ENCODE data around the gene THOC5.
"Not testable (repeated sequence)": the region's sequence is repeated elsewhere in the genome, so short reads cannot be mapped to it uniquely, and the experiment has no call there.

THOC5 gene

DNA sequence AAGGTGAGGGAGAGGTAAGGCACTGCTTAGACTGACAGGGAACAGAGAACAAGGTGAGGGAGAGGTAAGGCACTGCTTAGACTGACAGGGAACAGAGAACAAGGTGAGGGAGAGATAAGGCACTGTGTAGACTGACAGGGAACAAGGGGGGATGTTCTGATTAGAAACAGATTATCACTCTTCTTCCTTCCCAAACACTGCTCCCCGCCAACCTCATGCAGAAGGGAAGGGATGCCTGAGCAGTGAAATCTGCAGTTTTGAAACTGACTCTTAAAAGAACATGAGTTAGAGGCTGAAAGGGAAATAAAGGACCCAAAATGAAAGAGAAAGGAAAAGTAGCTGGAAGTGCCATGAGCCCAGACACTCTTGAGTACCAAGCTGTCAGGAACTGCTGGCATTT lies 43.7 kb downstream of the THOC5 start:
- Histone ChIP-seq H3K27ac (ENCODE audit: low read length) (no peak overlapping the region), H3K4me3 (ENCODE audit: low read length in 2 of 2) (no peak overlapping the region), H3K9ac (ENCODE audit: low read length in 2 of 2) (no peak overlapping the region), H3K36me3 (ENCODE audit: control insufficient read depth in 2 of 2, insufficient read depth in 2 of 2, low read length in 2 of 2) (peaks cover 40 to 47% of the 10 kb centered on the region in 2 donors), H3K27me3 (ENCODE audit: control insufficient read depth in 1 of 2, insufficient read depth in 2 of 2, low read length in 2 of 2) (no peaks in the 10 kb centered on the region), H3K9me3 (ENCODE audit: control insufficient read depth in 2 of 2, low read length in 2 of 2) (no peaks in the 10 kb centered on the region), H3K4me1 (ENCODE audit: control insufficient read depth, insufficient read depth, low read length) (no peaks in the 10 kb centered on the region)

DNA sequence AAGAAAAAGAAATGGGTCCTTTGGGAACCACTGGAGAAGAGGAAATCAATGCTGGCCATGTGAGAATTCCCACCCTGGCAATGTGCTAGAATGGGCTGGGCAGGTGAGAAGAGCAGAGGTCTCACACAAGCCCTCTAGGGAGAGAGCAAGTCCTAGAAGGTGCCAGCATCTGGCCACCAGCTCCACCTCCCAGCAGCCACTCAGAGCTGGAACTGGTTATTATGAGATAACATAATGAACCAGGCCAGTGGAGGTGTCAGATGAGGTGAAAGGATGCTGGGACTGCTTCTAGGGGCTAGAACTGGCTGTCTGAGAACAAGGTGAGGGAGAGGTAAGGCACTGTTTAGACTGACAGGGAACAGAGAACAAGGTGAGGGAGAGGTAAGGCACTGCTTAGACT lies 44.3 kb downstream of the THOC5 start:
- no peak overlapping the region for H3K27ac ChIP-seq (ENCODE audit: low read length)
- no peak overlapping the region for H3K9ac ChIP-seq (ENCODE audit: low read length in 2 of 2)
- no peak overlapping the region for H3K4me3 ChIP-seq (ENCODE audit: low read length in 2 of 2)
- H3K36me3 ChIP-seq (ENCODE audit: control insufficient read depth in 2 of 2, insufficient read depth in 2 of 2, low read length in 2 of 2): peaks cover 40 to 47% of the 10 kb centered on the region in 2 donors
- H3K27me3 ChIP-seq (ENCODE audit: control insufficient read depth in 1 of 2, insufficient read depth in 2 of 2, low read length in 2 of 2): no peaks in the 10 kb centered on the region
- H3K9me3 ChIP-seq (ENCODE audit: control insufficient read depth in 2 of 2, low read length in 2 of 2): no peaks in the 10 kb centered on the region
- no peaks in the 10 kb centered on the region for H3K4me1 ChIP-seq (ENCODE audit: control insufficient read depth, insufficient read depth, low read length)

DNA sequence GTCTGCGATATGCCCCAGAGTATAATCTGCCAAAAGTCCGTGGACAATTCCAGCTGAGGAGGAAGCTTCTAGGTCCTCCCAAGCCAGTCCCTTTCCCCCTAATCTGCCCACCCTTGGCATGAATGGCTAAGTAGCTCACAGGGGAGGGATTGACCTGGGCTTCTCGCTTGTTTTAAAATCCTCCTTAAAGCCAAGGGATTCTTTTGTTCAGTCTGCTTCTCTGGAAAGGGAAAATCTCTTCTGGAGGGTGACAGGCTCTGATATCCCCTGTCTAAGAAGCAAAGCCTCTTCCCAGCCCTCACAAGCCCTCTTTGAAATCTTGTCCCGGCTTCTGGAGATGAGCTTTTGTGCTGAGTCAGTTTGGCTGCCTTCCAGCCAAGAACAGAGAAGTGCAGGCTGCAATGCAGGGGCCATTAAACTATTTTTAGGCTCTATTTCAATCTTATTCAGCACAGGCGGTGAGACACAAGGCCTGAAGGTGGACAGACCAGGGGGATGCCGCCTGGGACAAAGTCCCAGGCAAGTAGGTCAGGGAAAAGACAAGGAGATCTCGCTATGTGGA lies 49.7 kb downstream of the THOC5 start:
- Histone ChIP-seq H3K4me3 (ENCODE audit: low read length in 2 of 2) (no peak overlapping the region), H3K9ac (ENCODE audit: low read length in 2 of 2) (no peak overlapping the region), H3K27me3 (ENCODE audit: control insufficient read depth in 1 of 2, insufficient read depth in 2 of 2, low read length in 2 of 2) (no peaks in the 10 kb centered on the region), H3K27ac (ENCODE audit: low read length) (no peak overlapping the region), H3K36me3 (ENCODE audit: control insufficient read depth in 2 of 2, insufficient read depth in 2 of 2, low read length in 2 of 2) (peaks cover 15 to 16% of the 10 kb centered on the region in 2 donors), H3K9me3 (ENCODE audit: control insufficient read depth in 2 of 2, low read length in 2 of 2) (no peaks in the 10 kb centered on the region), H3K4me1 (ENCODE audit: control insufficient read depth, insufficient read depth, low read length) (peaks cover 5% of the 10 kb centered on the region)

DNA sequence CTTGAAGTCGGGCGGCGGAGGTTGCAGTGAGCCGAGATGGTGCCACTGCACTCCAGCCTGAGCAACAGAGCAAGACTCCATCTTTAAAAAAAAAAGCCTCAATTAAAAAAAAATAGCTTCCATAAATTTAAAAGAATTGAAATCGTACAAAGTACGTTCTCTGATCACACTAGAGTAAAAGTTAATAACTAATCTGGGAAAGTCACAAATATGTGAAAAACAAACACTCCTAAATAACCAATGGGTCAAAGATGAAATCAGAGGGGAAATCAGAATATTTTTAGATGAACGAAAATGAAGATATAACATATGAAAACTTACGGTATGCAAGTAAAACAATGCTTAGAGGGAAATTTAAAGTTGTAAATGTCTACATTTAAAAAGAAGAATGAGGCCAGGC lies 53.7 kb downstream of the THOC5 start:
- Histone ChIP-seq H3K4me1 (ENCODE audit: control insufficient read depth, insufficient read depth, low read length) (peaks cover 5% of the 10 kb centered on the region), H3K36me3 (ENCODE audit: control insufficient read depth in 2 of 2, insufficient read depth in 2 of 2, low read length in 2 of 2) (no peaks in the 10 kb centered on the region), H3K27ac (ENCODE audit: low read length) (no peak overlapping the region), H3K9ac (ENCODE audit: low read length in 2 of 2) (no peak overlapping the region), H3K27me3 (ENCODE audit: control insufficient read depth in 1 of 2, insufficient read depth in 2 of 2, low read length in 2 of 2) (no peaks in the 10 kb centered on the region), H3K9me3 (ENCODE audit: control insufficient read depth in 2 of 2, low read length in 2 of 2) (peaks cover 0 to under 1% of the 10 kb centered on the region in 2 donors), H3K4me3 (ENCODE audit: low read length in 2 of 2) (no peak overlapping the region)

DNA sequence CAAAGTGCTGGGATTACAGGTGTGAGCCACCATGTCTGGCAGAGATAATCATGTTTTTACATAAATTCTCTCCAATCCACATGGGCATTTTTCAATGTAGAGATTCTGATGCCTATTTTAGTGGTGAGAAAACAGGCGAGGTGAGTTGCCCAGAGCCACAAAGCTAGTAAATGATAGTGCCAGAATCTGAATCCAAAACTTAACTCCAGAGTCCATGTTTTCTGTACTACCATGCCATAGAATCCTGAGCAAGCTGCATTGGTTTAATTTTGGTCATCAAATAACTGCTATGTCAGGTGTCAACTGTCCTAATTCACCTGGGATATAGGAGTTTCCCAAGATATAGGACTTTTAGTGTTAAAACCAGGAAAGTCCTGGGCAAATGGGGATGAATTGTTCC lies 59.9 kb downstream of the THOC5 start:
- no peaks in the 10 kb centered on the region for H3K36me3 ChIP-seq (ENCODE audit: control insufficient read depth in 2 of 2, insufficient read depth in 2 of 2, low read length in 2 of 2)

DNA sequence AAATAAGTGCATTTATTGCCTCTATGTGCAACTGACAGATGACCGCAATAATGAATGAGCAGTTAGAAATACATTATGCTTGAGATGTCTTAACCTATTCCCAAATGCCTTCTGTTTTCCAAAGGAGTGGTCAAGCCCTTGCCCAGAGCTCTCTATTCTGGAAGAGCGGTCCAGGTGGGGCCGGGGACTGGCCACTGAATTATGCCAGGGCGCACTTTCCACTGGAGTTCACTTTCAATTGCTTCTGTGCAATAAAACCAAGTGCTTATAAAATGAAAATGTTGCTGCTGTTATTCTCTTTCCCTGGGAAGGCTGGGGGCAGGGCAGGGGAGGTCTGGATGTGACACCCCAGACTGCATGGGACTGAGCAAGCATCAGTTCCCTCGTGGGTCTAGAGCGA lies 62.5 kb downstream of the THOC5 start:
- no peaks in the 10 kb centered on the region for H3K4me1 ChIP-seq (ENCODE audit: control insufficient read depth, insufficient read depth, low read length)
- no peak overlapping the region for H3K4me3 ChIP-seq (ENCODE audit: low read length in 2 of 2)
- H3K27ac ChIP-seq (ENCODE audit: low read length): no peak overlapping the region
- no peaks in the 10 kb centered on the region for H3K36me3 ChIP-seq (ENCODE audit: control insufficient read depth in 2 of 2, insufficient read depth in 2 of 2, low read length in 2 of 2)
- no peak overlapping the region for H3K9ac ChIP-seq (ENCODE audit: low read length in 2 of 2)
- no peaks in the 10 kb centered on the region for H3K27me3 ChIP-seq (ENCODE audit: control insufficient read depth in 1 of 2, insufficient read depth in 2 of 2, low read length in 2 of 2)
- H3K9me3 ChIP-seq (ENCODE audit: control insufficient read depth in 2 of 2, low read length in 2 of 2): peaks cover 0 to 6% of the 10 kb centered on the region in 2 donors

More for the DNA sequence above, 59.9 kb downstream of the THOC5 start:
- Histone ChIP-seq H3K4me3 (ENCODE audit: low read length in 2 of 2) (no peak overlapping the region), H3K9ac (ENCODE audit: low read length in 2 of 2) (no peak overlapping the region), H3K9me3 (ENCODE audit: control insufficient read depth in 2 of 2, low read length in 2 of 2) (peaks cover 0 to 6% of the 10 kb centered on the region in 2 donors), H3K27ac (ENCODE audit: low read length) (no peak overlapping the region), H3K27me3 (ENCODE audit: control insufficient read depth in 1 of 2, insufficient read depth in 2 of 2, low read length in 2 of 2) (no peaks in the 10 kb centered on the region), H3K4me1 (ENCODE audit: control insufficient read depth, insufficient read depth, low read length) (no peaks in the 10 kb centered on the region)

DNA sequence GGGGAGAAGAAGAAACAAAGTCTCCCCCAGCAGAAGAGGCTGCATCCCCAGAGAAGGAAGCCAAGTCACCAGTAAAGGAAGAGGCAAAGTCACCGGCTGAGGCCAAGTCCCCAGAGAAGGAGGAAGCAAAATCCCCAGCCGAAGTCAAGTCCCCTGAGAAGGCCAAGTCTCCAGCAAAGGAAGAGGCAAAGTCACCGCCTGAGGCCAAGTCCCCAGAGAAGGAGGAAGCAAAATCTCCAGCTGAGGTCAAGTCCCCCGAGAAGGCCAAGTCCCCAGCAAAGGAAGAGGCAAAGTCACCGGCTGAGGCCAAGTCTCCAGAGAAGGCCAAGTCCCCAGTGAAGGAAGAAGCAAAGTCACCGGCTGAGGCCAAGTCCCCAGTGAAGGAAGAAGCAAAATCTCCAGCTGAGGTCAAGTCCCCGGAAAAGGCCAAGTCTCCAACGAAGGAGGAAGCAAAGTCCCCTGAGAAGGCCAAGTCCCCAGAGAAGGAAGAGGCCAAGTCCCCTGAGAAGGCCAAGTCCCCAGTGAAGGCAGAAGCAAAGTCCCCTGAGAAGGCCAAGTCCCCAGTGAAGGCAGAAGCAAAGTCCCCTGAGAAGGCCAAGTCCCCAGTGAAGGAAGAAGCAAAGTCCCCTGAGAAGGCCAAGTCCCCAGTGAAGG lies 64.3 kb downstream of the THOC5 start:
- not testable (repeated sequence) for H3K9me3 ChIP-seq (ENCODE audit: control insufficient read depth in 2 of 2, low read length in 2 of 2)

DNA sequence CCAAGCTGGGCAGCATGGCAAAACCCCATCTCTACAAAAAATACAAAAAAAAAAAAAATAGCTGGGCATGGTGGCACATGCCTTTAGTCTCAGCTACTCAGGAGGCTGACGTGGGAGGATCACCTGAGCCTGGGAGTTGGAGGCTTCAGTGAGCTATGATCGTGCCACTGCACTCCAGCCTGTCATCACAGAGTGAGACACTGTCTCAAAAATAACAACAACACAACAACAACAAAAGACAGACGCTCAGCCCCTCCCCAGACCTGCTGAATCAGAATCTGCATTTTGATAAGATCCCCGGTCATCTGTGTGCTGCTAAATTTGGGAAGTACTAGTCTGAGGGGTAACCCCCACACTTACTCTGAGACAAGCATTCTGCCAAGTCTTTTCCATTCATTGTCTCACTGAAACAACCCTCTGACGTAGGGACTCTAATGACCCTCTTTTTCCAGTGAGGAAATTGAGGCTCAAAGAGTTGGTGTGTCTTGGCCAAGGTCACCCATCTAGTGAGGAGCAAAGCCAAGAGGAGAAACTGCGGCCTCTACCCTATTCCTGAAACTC lies 66.1 kb downstream of the THOC5 start:
- no peaks in the 10 kb centered on the region for H3K9me3 ChIP-seq (ENCODE audit: control insufficient read depth in 2 of 2, low read length in 2 of 2)

More for the DNA sequence above, 64.3 kb downstream of the THOC5 start:
- not testable (repeated sequence) for H3K9ac ChIP-seq (ENCODE audit: low read length in 2 of 2); H3K27me3 ChIP-seq (ENCODE audit: control insufficient read depth in 1 of 2, insufficient read depth in 2 of 2, low read length in 2 of 2); H3K4me1 ChIP-seq (ENCODE audit: control insufficient read depth, insufficient read depth, low read length); H3K36me3 ChIP-seq (ENCODE audit: control insufficient read depth in 2 of 2, insufficient read depth in 2 of 2, low read length in 2 of 2); H3K4me3 ChIP-seq (ENCODE audit: low read length in 2 of 2); H3K27ac ChIP-seq (ENCODE audit: low read length)

DNA sequence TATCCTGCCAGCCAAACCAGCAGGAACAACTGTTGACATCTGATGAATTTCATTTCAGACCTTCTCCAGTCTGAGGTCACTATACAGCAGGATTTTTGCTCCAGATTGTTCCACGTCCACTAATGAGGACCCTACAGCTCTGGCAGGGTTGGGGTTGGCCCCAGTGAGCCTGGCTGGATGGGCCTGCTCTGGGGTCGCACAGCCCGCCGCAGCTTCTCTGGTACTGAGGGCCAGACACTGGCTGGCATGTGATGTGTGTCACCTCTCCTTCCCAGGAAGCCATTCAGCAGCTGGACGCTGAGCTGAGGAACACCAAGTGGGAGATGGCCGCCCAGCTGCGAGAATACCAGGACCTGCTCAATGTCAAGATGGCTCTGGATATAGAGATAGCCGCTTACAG lies 68.1 kb downstream of the THOC5 start:
- Histone ChIP-seq H3K9ac (ENCODE audit: low read length in 2 of 2) (no peak overlapping the region), H3K27ac (ENCODE audit: low read length) (no peak overlapping the region), H3K4me1 (ENCODE audit: control insufficient read depth, insufficient read depth, low read length) (peaks cover 6% of the 10 kb centered on the region), H3K27me3 (ENCODE audit: control insufficient read depth in 1 of 2, insufficient read depth in 2 of 2, low read length in 2 of 2) (peaks cover 19 to 24% of the 10 kb centered on the region in 2 donors), H3K4me3 (ENCODE audit: low read length in 2 of 2) (no peak overlapping the region), H3K36me3 (ENCODE audit: control insufficient read depth in 2 of 2, insufficient read depth in 2 of 2, low read length in 2 of 2) (no peaks in the 10 kb centered on the region), H3K9me3 (ENCODE audit: control insufficient read depth in 2 of 2, low read length in 2 of 2) (no peaks in the 10 kb centered on the region)

More for the DNA sequence above, 66.1 kb downstream of the THOC5 start:
- peaks cover 2 to 4% of the 10 kb centered on the region in 2 donors for H3K27me3 ChIP-seq (ENCODE audit: control insufficient read depth in 1 of 2, insufficient read depth in 2 of 2, low read length in 2 of 2)
- no peaks in the 10 kb centered on the region for H3K36me3 ChIP-seq (ENCODE audit: control insufficient read depth in 2 of 2, insufficient read depth in 2 of 2, low read length in 2 of 2)
- H3K27ac ChIP-seq (ENCODE audit: low read length): no peak overlapping the region
- no peak overlapping the region for H3K4me3 ChIP-seq (ENCODE audit: low read length in 2 of 2)
- H3K9ac ChIP-seq (ENCODE audit: low read length in 2 of 2): no peak overlapping the region
- H3K4me1 ChIP-seq (ENCODE audit: control insufficient read depth, insufficient read depth, low read length): no peaks in the 10 kb centered on the region

DNA sequence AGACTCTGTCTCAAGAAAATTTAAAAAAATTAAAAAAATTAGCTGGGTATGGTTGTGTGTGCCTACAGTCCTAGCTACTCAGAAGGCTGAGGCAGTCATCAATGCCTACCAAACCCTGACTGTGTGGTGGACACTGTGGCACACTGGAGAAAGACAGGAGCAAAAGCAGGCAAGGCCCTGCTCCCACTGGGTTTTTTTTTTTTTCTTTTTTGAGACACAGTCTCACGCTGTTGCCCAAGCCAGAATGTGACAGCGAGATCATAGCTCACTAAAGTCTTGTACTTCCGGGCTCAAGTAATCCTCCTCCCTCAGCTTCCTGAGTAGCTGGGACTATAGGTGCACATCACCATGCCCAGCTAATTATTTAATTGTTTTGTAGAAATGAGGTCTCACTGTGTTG lies 68.9 kb downstream of the THOC5 start:
- Histone ChIP-seq H3K9ac (ENCODE audit: low read length in 2 of 2) (no peak overlapping the region), H3K4me1 (ENCODE audit: control insufficient read depth, insufficient read depth, low read length) (peaks cover 11% of the 10 kb centered on the region), H3K27me3 (ENCODE audit: control insufficient read depth in 1 of 2, insufficient read depth in 2 of 2, low read length in 2 of 2) (peaks cover 25 to 31% of the 10 kb centered on the region in 2 donors), H3K4me3 (ENCODE audit: low read length in 2 of 2) (no peak overlapping the region), H3K36me3 (ENCODE audit: control insufficient read depth in 2 of 2, insufficient read depth in 2 of 2, low read length in 2 of 2) (no peaks in the 10 kb centered on the region), H3K27ac (ENCODE audit: low read length) (no peak overlapping the region), H3K9me3 (ENCODE audit: control insufficient read depth in 2 of 2, low read length in 2 of 2) (no peaks in the 10 kb centered on the region)

DNA sequence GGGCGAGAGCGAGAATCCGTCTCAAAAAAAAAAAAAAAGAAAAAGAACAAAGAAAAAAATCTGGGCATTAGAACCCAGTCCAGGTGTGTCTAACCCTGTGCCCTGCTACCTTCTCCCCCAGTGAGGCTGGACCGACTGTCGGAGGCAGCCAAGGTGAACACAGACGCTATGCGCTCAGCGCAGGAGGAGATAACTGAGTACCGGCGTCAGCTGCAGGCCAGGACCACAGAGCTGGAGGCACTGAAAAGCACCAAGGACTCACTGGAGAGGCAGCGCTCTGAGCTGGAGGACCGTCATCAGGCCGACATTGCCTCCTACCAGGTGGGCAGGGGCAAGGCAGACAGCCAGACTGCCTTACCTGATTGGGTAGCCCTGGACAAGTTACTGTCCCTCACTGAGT lies 70.3 kb downstream of the THOC5 start:
- no peaks in the 10 kb centered on the region for H3K9me3 ChIP-seq (ENCODE audit: control insufficient read depth in 2 of 2, low read length in 2 of 2)
- H3K27ac ChIP-seq (ENCODE audit: low read length): no peak overlapping the region
- no peak overlapping the region for H3K9ac ChIP-seq (ENCODE audit: low read length in 2 of 2)
- H3K36me3 ChIP-seq (ENCODE audit: control insufficient read depth in 2 of 2, insufficient read depth in 2 of 2, low read length in 2 of 2): no peaks in the 10 kb centered on the region
- peaks cover 38 to 44% of the 10 kb centered on the region in 2 donors for H3K27me3 ChIP-seq (ENCODE audit: control insufficient read depth in 1 of 2, insufficient read depth in 2 of 2, low read length in 2 of 2)
- no peak overlapping the region for H3K4me3 ChIP-seq (ENCODE audit: low read length in 2 of 2)
- peaks cover 11% of the 10 kb centered on the region for H3K4me1 ChIP-seq (ENCODE audit: control insufficient read depth, insufficient read depth, low read length)

Data from stomach smooth muscle (tissue), 2 donors.